GM18517 (cell line): ENCODE measurements around the gene OXT.
"Not testable (repeated sequence)": the region's sequence is repeated elsewhere in the genome, so short reads cannot be mapped to it uniquely, and the experiment has no call there.

ENCODE experiments used
- ATAC-seq: cut with Tn5 transposase; IDR thresholded peaks from one replicate; pipeline ENCODE4 v1.9.1; 2021; ENCODE audit warnings: mild to moderate bottlenecking, moderate library complexity; ENCODE audit not compliant: unreplicated experiment

Gene OXT

DNA sequence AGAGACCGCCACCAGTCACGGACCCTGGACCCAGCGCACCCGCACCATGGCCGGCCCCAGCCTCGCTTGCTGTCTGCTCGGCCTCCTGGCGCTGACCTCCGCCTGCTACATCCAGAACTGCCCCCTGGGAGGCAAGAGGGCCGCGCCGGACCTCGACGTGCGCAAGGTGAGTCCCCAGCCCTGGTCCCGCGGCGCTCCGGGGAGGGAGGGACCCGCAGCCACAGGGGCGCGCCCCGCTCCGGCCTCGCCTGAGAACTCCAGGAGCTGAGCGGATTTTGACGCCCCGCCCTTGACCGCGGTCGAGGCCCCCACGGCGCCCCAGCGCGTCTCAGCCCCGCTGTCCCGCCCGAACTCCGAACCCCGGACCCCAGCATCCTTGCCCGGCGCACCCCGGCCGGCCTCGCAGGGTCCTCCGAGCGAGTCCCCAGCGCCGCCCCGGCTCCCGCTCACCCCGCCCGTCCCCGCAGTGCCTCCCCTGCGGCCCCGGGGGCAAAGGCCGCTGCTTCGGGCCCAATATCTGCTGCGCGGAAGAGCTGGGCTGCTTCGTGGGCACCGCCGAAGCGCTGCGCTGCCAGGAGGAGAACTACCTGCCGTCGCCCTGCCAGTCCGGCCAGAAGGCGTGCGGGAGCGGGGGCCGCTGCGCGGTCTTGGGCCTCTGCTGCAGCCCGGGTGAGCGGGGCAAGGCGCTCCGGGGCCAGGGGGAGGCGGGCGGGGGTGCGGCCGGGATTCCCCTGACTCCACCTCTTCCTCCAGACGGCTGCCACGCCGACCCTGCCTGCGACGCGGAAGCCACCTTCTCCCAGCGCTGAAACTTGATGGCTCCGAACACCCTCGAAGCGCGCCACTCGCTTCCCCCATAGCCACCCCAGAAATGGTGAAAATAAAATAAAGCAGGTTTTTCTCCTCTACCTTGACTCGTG, at the start of gene OXT:
OXT (plus strand) TSS at position 11 of the 920 bp plus-strand sequence; CDS start at position 47, 36 bp downstream.
- no peak for ATAC-seq

GRCh38 chr20:3021777-3022176, 49.6 kb upstream of the OXT start:
- no peak for ATAC-seq

- not testable (repeated sequence) for ATAC-seq
Measured at GRCh38 chr20:3022559-3023490, 48.6 kb upstream of the OXT start.

- no peak for ATAC-seq
Measured at GRCh38 chr20:3027987-3028386, 43.4 kb upstream of the OXT start.

DNA sequence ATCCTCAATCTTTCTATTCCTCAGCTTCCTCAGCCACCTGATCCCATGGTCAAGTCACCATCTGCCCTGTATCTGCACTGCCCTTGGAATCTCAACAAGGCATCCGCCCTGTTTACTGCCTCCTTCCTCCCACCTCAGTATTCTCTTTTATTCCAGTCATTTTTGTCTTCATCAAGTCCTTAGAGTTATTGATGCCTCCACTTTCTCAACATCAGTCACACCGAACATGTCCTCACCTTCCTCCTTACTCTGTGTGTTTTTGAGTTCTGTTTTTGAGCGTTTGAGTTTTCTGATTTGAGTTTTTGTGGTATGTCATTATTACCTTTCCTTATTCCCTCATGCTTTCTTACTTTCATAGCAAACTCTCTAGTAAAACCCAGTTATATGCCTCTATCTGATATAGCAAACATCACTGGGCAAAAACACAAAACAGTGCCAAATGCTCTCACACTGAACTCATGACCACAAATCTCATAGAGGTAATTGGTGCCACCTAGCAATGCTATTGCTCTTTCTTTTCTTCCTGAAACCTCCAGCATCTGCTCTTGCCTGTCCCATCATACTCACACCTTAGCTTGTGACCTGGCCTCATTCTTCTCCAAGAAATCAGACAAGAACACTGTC, 39.8 kb upstream of the OXT start:
- no peak for ATAC-seq

- ATAC-seq = no peak
Measured at GRCh38 chr20:3032624-3033023, 38.8 kb upstream of the OXT start.

DNA sequence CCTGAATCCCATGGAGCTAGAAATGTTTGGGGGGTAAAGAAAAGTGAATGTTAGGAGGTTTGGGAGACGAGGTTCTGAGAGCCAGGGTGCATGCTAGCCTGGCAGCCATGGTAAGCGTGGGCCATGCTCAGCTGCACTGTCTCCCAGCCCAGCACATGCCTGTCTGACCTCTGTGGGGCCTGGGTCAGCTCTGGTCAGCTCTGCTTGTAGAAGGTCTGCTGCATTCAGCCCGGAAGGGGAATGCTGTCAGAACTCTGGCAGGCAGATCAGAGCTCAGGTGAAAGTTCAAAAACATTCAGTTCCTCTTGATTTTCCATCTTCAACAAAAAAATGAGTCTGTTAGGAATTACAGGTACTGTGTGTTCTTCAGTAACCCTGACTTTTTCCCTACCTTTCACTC, 33.8 kb upstream of the OXT start:
- no peak for ATAC-seq

GRCh38 chr20:3038454-3038853, 33.0 kb upstream of the OXT start:
- ATAC-seq = no peak

DNA sequence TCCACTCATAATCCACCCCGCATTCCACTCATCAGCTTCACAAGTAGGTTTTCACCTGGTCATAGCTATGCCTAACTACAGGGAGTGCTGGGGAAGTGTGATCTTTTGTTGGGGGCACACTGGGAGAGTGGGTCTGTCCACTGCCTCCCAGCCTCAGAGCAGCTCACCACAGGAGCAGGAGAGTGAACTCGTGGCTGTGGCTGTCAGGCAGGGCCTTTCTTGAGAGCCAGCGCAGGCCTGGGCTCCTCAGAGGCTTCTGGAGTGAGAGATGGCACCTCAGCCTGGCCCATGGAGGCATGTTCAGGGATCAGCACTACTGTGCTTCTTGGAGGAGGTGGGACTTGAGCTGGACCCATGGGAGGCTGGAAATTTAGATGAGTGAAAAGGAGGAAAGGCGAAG, 32.0 kb upstream of the OXT start:
- ATAC-seq = no peak

GRCh38 chr20:3040086-3040485, 31.3 kb upstream of the OXT start:
- ATAC-seq = no peak

DNA sequence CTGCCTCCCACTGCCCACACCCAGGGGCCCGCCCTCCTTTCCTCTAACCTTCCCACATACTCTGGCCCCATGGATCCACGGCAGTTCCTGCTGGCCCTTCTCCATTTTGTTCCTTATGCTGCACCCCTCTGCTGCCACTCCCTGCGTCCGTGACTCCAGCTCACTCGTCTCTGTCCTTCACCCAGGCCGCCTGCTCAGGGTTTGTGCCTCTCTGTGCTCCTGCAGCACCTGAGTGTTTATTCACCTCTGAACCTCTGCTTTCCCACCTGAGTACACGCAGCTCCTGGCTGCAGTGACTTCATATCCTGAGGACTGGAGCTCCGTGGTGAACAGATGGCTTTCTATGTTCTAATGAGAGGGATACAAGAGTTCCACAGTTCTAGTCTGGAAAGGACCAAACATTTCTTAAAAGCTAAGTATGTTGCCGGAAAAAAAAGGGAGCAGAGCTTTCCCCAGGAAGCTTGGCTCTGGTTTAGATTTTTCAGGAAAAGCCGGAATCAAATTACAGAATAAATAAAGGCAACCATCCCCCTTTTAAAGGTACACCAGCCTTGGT, 29.5 kb upstream of the OXT start:
- ATAC-seq = no peak

- no peak for ATAC-seq
Measured at GRCh38 chr20:3042625-3043024, 28.8 kb upstream of the OXT start.

DNA sequence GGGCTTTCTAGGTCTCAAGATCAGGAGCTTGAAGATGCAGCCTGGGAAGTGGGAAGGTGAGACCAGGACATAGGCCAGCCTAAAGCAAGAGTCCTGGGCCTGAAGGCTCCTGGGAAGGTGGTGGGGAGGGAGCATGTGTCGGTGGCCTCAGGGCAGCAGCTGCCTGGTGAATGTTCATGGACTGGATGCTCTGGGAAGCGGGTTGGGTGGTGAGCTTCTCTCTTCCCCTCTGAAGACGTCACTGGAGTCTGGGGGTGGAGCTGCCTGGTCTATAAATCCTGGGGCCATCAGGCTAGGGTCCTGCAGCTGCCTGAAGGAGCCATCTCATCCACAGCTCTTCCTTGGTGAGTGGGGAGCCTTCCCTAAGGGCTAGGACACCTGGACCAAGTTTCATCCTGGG, 28.1 kb upstream of the OXT start, which contains the start of gene GNRH2:
GNRH2 (plus strand) TSS at position 301 of the 400 bp plus-strand sequence. CDS start 793 bp downstream, outside the sequence.
- ATAC-seq = no peak

DNA sequence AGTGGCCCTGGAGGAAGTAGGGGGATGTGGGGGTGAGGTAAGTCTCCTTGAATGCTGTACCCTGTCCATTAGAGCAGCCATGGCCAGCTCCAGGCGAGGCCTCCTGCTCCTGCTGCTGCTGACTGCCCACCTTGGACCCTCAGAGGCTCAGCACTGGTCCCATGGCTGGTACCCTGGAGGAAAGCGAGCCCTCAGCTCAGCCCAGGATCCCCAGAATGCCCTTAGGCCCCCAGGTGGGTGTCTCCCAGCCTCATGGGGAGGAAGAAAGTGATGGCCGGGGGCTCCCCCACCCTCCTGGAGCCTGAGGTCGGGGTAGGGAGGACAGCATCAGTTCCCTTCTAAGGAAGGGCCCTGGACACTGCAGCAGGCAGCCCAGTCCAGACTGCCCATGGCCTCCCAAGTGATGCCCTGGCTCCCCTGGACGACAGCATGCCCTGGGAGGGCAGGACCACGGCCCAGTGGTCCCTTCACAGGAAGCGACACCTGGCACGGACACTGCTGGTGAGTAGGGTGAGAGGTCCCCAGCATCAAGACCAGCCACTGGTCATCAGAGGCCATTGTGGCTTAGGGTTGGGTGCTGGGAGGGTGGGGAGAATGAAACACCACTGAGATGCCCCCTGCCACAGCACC, 27.0 kb upstream of the OXT start:
- ATAC-seq = no peak

DNA sequence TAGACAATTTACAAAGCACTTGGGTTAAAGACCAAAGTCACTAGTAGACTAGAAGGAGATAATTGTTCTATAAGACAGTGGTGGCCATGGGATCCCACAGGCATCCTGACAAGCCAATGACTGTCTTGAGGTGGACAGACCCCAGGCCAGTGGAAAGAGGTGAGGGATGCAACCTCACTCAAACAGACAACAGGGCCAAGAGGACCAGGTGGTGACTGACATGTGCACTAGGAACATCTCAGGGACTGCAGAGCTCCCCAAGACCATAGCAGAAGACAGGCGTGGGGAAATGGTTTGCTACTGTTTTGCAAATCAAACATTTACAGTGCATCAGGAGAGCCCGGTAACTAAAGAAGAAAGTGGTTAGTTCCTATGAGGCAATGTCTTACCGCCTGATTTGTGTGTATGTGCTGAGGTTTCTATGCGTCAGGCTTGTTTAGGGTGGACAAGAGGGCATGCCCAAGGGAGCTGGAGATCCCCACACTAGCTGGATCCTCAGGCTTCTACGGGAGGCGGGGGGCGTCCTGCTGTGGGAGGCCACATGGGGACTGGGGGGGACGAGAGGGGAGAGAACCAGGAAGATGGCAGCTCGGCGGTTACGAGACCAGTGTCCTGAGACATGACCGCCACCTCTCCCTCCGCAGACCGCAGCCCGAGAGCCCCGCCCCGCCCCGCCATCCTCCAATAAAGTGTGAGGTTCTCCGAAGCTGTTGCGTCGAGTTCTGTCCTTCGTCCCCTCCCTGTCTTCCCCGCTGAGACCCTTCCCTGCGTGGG, 26.2 kb upstream of the OXT start:
- peak; percentile 43 for ATAC-seq

DNA sequence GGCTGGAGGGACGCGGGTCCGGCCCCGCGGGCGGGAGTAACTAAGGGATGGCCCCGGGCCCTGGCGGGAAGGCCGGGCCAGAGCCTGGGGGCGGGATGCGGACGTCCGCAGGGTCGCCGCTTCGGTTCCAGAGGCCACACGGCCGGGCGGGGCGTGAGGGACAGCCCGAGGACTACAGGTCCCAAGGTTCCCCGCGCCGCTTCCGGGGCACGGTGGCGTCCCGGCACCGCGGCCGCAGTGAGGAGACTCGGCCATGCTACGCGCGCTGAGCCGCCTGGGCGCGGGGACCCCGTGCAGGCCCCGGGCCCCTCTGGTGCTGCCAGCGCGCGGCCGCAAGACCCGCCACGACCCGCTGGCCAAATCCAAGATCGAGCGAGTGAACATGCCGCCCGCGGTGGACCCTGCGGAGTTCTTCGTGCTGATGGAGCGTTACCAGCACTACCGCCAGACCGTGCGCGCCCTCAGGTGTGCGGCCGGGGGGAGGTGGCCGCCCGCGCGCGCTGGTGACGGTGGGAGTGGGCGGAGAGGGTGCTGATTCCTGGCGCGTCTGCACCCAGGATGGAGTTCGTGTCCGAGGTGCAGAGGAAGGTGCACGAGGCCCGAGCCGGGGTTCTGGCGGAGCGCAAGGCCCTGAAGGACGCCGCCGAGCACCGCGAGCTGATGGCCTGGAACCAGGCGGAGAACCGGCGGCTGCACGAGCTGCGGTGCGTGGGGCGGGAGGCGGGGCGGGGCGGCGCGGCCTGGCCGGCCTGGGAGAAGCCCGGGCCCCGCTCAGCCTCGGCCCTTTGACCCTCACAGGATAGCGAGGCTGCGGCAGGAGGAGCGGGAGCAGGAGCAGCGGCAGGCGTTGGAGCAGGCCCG, 25.4 kb upstream of the OXT start, which contains the start of gene MRPS26:
MRPS26 (plus strand) TSS at position 237 of the 861 bp plus-strand sequence; CDS start at position 254, 17 bp downstream.
- peak; percentile 78 for ATAC-seq

DNA sequence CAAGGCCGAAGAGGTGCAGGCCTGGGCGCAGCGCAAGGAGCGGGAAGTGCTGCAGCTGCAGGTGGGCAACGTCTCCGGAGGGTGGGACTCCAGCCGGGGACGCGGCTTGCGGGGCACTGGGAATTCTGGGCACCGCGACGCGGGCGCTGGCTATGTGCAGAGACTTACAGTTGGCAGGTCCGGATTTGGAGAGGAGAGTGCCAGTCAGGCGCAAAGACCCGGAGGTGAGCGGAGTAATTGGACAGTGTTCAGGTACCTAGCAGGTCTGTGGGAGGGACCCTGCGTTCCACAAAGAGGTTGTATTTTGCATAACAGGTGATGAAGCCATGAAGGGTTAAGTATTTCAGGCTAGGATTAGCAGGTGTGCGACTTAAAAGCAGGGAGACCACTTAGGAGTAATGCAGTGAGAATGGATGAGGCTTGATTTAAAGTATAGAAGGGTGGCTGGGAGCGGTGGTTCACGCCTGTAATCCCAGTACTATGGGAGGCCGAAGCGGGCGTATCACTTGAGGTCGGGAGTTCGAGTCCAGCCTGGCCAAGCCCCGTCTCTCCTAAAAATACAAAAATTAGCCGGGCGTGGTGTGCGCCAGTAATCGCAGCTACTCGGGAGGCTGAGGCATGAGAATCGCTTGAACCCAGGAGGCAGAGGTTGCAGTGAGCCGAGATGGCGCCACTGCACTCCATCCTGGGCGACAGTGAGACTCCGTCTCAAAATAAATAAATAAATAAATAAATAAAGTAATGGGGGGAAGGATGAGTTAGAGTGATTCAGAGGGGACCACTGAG, 24.6 kb upstream of the OXT start:
- no peak for ATAC-seq
